ENCODE measurements around the gene KCNA3. TPM values are rescaled to one million over a fixed set of nuclear protein-coding genes. Genes with fewer than 3 reads are reported as not detected.

KCNA3 gene
- total and polyA plus RNA-seq, 2 of the 8 experiments (the other 6 are each of a cell fraction or from before 2014, with no cell fraction given) = 0.95 to 1.1 TPM

DNA sequence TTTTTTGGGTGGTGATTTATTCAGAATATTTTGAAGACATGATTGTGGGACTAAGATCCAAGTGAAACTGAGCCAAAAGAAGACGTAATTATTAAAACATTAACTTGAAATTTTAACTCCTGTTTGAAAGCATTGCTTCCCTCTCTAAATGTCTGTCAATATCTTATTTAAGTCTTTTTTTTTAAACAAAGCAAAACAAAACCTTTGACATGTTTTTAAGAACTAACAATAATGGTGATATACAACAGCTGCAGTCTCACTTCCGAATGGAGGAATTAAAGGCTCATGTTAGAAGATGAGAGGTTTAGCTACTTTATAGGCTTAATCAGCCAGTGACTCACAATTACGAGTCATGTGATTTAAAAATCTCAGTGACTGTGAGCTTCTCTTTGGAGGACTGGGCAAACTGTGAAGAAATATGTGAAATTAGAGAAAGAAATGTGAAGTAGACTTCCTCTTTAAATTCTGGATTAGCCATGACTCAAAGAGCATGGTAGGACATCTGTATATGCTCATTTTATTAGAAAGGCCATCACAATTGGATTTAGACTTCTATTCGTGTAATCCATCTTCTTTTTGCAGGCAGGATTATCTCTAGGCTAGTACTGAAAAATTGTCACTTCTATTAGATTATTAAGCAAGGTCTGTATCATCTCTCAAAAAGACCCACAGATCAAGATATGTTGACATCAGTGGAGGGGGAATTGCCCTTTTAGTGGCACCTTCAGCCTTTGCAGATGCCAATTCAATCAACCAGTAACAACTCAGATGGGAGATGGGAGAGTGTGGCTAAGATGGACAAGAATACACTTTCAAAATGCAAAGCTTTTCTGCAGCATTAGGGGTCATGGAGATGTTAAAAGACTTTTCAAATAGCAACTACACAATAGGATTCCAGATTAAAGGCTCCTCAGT is 28.7 kb downstream of the KCNA3 start:
- 83% methylated on average over 4 of the region's 4 CpGs; no CpG with 5 or more reads in 1 of the 2 experiments for WGBS, 2 experiments (ENCODE audit: extremely low coverage in 1 of 2, insufficient coverage in 1 of 2, insufficient read length in 1 of 2, insufficient replicate concordance in 2 of 2, low coverage in 1 of 2, low lambda C conversion rate in 2 of 2, missing lambda C conversion rate in 1 of 2)
- TF ChIP-seq SIRT6 (IDR thresholded peaks at IDR 0.05; ENCODE audit: low read length) (no peak), CREB1 (IDR thresholded peaks at IDR 0.05) (no peak)

More for the DNA sequence above, 28.7 kb downstream of the KCNA3 start:
- no peaks in the 10 kb centered on the region; the same call in 1 of the 2 replicates for H3K23me2 ChIP-seq (ENCODE audit: low read depth, low read length)
- no peak overlapping the region for H3K18ac ChIP-seq (ENCODE audit: extremely low read depth, low read length)
- H3K9me3 ChIP-seq (ENCODE audit: insufficient read depth in 2 of 2, low read depth in 1 of 2, low read length in 1 of 2) = no peaks in the 10 kb centered on the region
- H3K27me3 ChIP-seq (replicated peaks in 1 of 4; ENCODE audit: control insufficient read depth in 3 of 4, extremely low read depth in 1 of 4, insufficient read depth in 3 of 4, low read length in 3 of 4) = no peaks in the 10 kb centered on the region
- H3K79me2 ChIP-seq (ENCODE audit: control insufficient read depth in 1 of 2, insufficient read depth in 2 of 2, low read length in 2 of 2) = no peaks in the 10 kb centered on the region
- no peaks in the 10 kb centered on the region for H4K20me1 ChIP-seq (replicated peaks in 1 of 2; ENCODE audit: control insufficient read depth in 1 of 2, insufficient read depth in 2 of 2, low read length in 2 of 2)
- H3K23ac ChIP-seq (ENCODE audit: insufficient read length) = no peak overlapping the region
- H2BK120ac ChIP-seq (replicated peaks; ENCODE audit: low read depth, low read length) = no peak overlapping the region
- DNase-seq (ENCODE audit: low read depth in 1 of 2, low spot score in 2 of 2) (no peak), FAIRE-seq (no peak)
- no peak overlapping the region for H2AK5ac ChIP-seq (ENCODE audit: low read depth, low read length)
- no peak overlapping the region for H3K4me2 ChIP-seq (ENCODE audit: insufficient read depth in 1 of 2, low read depth in 2 of 2, low read length in 2 of 2)
- no peak overlapping the region for H4K5ac ChIP-seq (ENCODE audit: insufficient read length, low read depth, low read length)
- ChIA-PET POLR2A (ENCODE audit: partially characterized antibody) (no interaction called here), CTCF (ENCODE audit: partially characterized antibody) (interaction anchor here (1.1 to 10.8 kb wide), 5 partner anchors 15 to 135 kb away, joined by 3 to 79 read pairs (median 14); no protein-coding TSS in a partner anchor)
- no peaks in the 10 kb centered on the region for H3K4me1 ChIP-seq (replicated peaks in 1 of 4; ENCODE audit: control insufficient read depth in 3 of 4, insufficient read depth in 4 of 4, low read length in 3 of 4)
- no peak overlapping the region for H3K14ac ChIP-seq (ENCODE audit: insufficient read length)
- H2BK20ac ChIP-seq (ENCODE audit: low read length) = no peak overlapping the region
- no peak overlapping the region for H4K8ac ChIP-seq (ENCODE audit: extremely low read depth, insufficient read depth, low read length)
- H3K9ac ChIP-seq (replicated peaks in 1 of 4; ENCODE audit: extremely low read depth in 1 of 4, low read depth in 3 of 4, low read length in 3 of 4) = no peak overlapping the region
- no peak overlapping the region for H4K91ac ChIP-seq (replicated peaks; ENCODE audit: insufficient read length, low read length)
- H2AFZ ChIP-seq (ENCODE audit: low read length) = no peak overlapping the region
- no peak overlapping the region for H3K4me3 ChIP-seq (ENCODE audit: extremely low read depth in 1 of 4, insufficient read depth in 2 of 4, low read depth in 3 of 4, low read length in 4 of 4)
- H3K36me3 ChIP-seq (ENCODE audit: control insufficient read depth in 2 of 4, insufficient read depth in 4 of 4, low read length in 3 of 4) = no peaks in the 10 kb centered on the region
- H3K79me1 ChIP-seq (ENCODE audit: low read depth, low read length) = no peaks in the 10 kb centered on the region
- H2BK12ac ChIP-seq (ENCODE audit: low read depth, low read length) = no peak overlapping the region
- no peak overlapping the region for H3K27ac ChIP-seq (ENCODE audit: low read depth, low read length)
- H3K56ac ChIP-seq (replicated peaks; ENCODE audit: insufficient read length, low read depth, low read length) = no peak overlapping the region
- no peak overlapping the region for H2BK5ac ChIP-seq (ENCODE audit: low read depth, low read length)
- no peak overlapping the region for H2BK15ac ChIP-seq (ENCODE audit: low read length)
- no peak overlapping the region for H3K4ac ChIP-seq (replicated peaks; ENCODE audit: insufficient read length, low read depth, low read length)
